AG04449 (cell line): ENCODE measurements around the gene SMARCA2.

Experiments
- CTCF ChIA-PET: fragments of 350-600 bp; formaldehyde crosslinking; extraction: SDS; loops from one replicate; lab custom pipeline; 2021; ENCODE audit warnings: antibody characterized with exemption; lab: Yijun Ruan, JAX
- POLR2A ChIA-PET: fragments of 400-600, 350-600 bp; formaldehyde crosslinking; extraction: SDS; loops from one replicate; lab custom pipeline; 2020; ENCODE audit warnings: antibody characterized with exemption, inconsistent platforms; lab: Yijun Ruan, JAX
- DNase-seq: peaks from one replicate; pipeline ENCODE4 v3.0.0-alpha.2; 2010; ENCODE audit warnings: low read depth, low spot score
- H3K4me3 ChIP-seq: 2 replicates; pipeline ENCODE4 v1.5.1; 2011; ENCODE audit warnings: low read depth, mild to moderate bottlenecking, control low read depth, low read length
- TF ChIP-seq, protein P1 (sequence below): IDR thresholded peaks from one replicate; pipeline ENCODE4 v1.5.1; 2011; ENCODE audit warnings: mild to moderate bottlenecking, moderate library complexity, low read length, control low read depth, inconsistent platforms; ENCODE audit not compliant: insufficient read depth; ENCODE audit errors: missing control alignments

The SMARCA2 gene

DNA sequence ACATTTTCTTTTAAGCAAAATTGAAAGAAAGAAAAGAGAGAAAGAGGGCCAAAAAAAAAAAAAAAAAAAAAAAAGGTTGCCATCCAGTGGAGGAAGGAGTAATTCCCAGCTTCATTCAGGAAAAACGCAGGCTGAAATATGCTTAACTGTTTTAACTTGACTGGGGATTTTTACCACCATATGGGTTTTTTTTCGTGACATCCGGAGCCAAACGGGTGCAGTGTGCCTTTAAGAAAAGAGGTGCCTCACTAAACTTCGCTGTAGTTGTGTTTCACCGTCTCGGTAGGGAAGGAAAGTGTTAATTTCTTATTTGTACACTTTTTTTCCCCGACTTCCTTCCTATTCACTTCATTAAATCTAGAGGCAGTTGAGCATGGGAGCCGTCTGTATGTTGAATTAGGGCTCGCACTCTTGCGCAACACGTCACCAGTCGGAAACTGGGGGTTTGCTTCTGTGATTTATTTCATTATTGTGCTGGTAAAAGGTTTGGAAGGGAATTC lies 143.0 kb downstream of the SMARCA2 start:
- DNase-seq = no peak
- TF ChIP-seq, protein P1, sequence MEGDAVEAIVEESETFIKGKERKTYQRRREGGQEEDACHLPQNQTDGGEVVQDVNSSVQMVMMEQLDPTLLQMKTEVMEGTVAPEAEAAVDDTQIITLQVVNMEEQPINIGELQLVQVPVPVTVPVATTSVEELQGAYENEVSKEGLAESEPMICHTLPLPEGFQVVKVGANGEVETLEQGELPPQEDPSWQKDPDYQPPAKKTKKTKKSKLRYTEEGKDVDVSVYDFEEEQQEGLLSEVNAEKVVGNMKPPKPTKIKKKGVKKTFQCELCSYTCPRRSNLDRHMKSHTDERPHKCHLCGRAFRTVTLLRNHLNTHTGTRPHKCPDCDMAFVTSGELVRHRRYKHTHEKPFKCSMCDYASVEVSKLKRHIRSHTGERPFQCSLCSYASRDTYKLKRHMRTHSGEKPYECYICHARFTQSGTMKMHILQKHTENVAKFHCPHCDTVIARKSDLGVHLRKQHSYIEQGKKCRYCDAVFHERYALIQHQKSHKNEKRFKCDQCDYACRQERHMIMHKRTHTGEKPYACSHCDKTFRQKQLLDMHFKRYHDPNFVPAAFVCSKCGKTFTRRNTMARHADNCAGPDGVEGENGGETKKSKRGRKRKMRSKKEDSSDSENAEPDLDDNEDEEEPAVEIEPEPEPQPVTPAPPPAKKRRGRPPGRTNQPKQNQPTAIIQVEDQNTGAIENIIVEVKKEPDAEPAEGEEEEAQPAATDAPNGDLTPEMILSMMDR = no peak
- H3K4me3 ChIP-seq = peak overlapping the region; percentile 50
- POLR2A ChIA-PET = interaction anchor here (0.6 to 1.1 kb wide), 2 partner anchors 24 to 141 kb away, joined by 3 to 4 read pairs; no protein-coding TSS in a partner anchor
- CTCF ChIA-PET = interaction anchor here (4.0 kb wide), 1 partner anchor 11 kb away, joined by 17 read pairs; no protein-coding TSS in a partner anchor

DNA sequence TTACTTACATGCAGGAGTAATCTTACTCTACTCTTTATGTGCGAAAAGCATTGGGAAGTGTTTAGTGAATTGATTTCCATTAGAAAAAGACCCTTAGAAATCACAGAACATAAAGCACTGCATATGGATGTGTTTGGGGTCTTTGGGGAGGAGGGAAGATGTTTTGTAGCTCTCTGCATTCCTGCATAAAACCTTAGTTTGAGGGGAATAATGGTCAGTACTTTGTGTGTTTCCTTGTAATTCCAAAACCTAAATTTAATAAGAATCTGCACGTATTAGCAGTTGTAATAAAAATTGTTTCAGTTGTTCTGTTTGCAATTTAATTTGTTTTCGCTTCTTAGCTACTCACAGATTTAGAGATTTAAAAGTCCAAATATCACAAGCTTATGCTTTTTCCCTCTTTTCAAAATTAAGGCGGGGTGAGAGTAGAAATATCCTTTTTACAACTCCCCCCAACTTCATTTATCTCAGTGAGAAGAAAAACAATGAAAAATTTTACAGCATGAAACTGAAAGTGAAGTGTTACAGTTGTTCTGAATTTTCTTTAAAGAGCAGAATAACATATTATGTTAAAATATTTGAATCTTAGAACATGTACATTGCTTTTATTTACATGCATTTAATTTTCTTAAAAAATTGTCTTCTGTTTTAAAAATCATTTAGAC lies 143.8 kb downstream of the SMARCA2 start:
- CTCF ChIA-PET = interaction anchor here (1.0 to 4.0 kb wide), 3 partner anchors 12 to 27 kb away, joined by 3 to 17 read pairs (median 6); no protein-coding TSS in a partner anchor

DNA sequence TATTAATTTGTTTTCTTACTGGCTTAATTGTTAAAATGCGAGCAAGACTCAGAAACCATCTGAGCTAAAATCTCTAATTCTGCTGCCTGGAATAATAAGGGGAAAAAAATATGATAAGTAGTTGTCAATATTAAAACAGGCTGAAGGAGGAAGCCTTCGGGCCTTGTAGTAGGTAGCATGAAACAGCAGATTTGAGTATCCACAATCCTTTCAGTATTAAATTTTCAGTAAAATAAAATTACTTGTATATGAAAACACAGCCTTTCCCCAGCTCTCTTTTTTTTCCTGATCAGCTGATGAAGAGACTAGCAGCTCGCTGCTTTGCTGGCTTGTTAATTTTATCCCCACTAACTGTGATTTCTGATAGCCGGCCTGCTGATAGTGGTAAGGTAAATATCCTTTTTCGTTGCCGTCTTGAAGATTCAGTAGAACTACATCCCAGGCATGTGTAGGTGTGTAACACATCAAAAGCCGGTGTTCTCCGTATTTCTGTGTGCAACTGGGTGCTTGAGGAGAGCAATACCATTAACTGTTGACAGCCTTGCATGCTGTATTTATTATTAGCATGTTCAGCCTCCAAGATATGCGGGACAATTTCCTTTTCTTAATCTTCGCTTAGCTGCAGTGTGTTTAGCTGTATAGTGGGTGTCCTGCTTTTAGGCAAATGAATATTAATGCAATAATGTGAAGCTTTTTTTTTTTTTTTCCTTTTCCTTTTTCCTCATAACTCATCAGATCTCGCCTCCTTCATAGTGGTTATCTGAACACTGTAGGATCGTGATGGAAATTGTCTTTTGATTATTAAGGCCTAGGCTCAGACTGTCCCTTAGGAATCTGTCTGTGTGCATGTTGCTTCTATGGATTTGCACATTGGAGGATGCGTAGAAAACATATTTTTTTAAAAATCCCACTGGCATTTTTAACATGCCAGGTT lies 144.6 kb downstream of the SMARCA2 start:
- DNase-seq = no peak
- H3K4me3 ChIP-seq = peak overlapping the region; percentile 25
- ChIA-PET CTCF (interaction anchor here (1.0 to 4.0 kb wide), 4 partner anchors 13 to 28 kb away, joined by 3 to 17 read pairs (median 6); no protein-coding TSS in a partner anchor), POLR2A (no interaction called here)
- TF ChIP-seq, protein P1 = no peak

More for the DNA sequence above, 143.8 kb downstream of the SMARCA2 start:
- TF ChIP-seq, protein P1 = no peak
- H3K4me3 ChIP-seq = peak overlapping the region; percentile 50
- POLR2A ChIA-PET = no interaction called here
- DNase-seq = no peak

DNA sequence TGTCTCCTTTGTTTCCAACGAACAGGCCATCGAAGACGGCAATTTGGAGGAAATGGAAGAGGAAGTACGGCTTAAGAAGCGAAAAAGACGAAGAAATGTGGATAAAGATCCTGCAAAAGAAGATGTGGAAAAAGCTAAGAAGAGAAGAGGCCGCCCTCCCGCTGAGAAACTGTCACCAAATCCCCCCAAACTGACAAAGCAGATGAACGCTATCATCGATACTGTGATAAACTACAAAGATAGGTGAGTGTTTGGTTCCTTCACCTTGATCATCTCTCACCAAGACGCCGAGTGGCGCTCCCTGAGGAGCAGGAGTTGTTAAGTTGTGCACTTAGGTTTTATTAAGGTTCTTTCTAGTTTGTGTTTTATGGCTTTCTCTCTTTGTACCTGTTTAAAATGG lies 146.5 kb downstream of the SMARCA2 start:
- DNase-seq = no peak
- TF ChIP-seq, protein P1 = no peak
- POLR2A ChIA-PET = no interaction called here
- CTCF ChIA-PET = interaction anchor here (0.7 to 1.3 kb wide), 4 partner anchors 8 to 566 kb away, joined by 3 to 6 read pairs (median 4); no protein-coding TSS in a partner anchor
- H3K4me3 ChIP-seq = no peak overlapping the region

DNA sequence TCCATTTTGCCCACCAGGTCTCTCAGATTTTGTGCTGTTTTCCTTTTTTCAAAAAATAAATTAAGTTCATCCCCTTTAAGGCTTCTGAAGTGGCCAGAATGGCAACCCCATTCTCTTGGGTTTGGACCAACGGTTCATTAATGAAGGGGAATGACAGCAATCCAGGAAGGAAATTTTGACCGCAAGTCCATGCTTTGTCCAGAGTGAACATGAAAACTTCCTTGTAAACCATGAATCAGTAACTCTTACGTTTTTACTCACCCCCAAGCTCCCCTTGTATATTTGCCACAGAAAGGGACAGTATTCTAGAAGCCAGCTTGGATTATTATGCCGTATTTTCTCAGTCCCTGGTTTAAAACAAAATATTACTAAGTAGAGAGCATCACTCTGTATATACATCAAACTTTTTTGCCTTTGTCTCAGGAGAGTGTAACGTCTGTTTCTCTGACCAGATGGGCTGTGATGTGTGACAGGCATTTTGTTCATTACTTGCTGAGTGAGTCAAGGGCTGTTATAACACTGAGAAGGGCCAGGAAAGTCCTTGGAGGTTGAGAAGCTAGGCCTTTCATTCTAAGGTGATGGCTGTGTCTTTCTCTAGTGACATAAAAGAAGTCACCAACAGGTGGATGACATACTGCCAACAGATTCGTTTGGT lies 148.2 kb downstream of the SMARCA2 start:
- TF ChIP-seq, protein P1 = no peak
- POLR2A ChIA-PET = no interaction called here
- no peak for DNase-seq
- no peak overlapping the region for H3K4me3 ChIP-seq
- CTCF ChIA-PET = interaction anchor here (1.7 kb wide), 1 partner anchor 31 kb away, joined by 4 read pairs; no protein-coding TSS in a partner anchor
